ENCODE results near the gene SYNDIG1. TPM values are rescaled to one million over a fixed set of nuclear protein-coding genes. Genes with fewer than 3 reads are reported as not detected.

Gene SYNDIG1
- total RNA-seq, 1 donor from 2014 or later, result not detected

DNA sequence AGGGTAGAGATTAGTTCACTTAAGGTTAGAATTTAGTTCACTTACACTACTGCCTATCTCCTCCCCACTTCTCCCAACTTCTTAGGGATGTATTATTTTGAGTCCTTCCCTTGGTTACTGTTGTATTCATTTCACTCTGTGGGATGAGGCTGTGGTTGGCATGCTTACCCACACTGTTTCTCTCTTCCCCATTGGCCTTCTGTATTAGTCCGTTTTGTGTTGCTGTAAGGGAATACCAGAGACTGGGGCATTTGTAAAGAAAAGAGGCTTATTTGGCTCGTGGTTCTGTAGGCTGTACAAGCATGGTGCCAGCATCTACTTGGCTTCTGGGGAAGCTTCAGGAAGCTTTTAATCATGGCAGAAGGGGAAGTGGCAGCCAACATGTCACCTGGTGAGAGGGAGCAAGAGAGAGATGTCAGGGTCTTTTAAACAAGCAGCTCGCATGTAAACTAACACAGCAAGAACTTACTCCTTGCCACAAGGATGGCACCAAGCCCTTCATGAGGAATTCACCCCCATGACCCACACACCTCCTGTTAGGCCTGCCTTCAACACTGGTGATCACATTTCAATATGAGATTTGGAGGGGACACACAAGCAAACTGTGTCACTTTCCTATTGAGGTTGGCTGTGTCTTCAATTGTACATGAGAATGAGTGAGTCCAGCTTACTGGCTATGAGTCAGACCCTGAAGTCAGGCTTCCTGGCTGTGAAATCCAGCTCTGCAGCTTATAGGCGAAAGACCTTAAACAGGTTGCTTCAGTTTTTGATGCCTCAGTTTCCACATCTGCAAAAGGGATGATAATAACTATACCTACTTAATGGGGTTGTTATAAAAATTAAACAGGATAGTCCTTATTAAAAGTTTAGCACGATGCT lies 53.3 kb downstream of the SYNDIG1 start:
- no peak for DNase-seq (ENCODE audit: low read depth, low spot score)

DNA sequence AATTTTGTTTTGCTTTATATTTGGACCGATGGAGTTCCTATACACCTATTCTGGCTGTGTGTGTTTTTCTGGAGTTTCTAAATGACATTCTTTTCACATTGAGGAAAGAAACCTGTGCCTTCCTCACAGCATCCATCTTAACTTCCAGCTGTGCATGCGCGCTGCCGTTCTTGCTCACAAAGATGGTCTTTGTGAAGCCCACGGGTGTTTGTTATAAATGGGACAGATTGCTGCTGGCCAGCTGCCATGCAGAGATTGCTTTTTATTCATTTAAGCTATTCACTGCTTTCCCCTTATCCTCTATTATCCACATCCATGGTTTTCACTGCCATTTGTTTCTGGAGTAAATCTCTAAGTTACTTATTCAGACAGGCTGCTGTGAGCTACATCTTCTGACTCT lies 54.2 kb downstream of the SYNDIG1 start:
- no peak for DNase-seq (ENCODE audit: low read depth, low spot score)

DNA sequence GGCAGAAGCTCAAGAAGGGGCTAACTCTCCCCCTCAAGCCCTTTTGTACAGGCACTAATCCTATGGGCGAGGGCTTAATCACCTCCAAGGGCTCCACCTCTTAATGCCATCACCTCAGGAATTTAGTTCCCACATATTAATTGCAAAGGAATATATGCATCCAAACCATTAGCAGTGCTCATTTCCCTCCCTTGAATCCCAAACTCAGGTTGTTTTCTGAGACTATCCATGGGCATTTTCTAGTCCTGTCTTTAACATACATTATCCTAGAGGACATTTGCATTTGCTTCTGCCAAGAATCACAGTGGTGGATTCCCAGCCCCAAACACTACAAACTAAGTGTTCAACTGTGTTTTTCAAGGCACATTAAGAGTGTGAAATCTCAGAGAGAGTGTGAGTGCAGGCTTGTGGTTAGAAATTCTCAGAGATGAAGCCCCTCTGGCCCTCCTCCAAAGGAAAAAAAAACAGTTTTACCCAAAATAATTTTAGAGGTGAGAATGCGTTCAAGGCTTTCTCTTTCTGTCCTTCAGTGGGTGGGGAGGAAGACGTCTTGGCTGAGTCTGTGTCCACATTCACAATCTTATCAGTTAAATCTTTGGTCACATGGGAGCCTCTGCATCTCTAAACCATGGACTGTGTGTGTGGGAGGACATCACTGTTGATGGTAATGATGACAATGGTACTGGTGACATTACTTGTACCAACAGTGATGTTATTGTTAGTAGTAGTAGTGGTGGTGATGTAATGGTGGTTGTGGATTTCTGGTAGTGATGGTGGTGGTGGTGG lies 59.3 kb downstream of the SYNDIG1 start:
- DNase-seq (ENCODE audit: low read depth, low spot score), result no peak

DNA sequence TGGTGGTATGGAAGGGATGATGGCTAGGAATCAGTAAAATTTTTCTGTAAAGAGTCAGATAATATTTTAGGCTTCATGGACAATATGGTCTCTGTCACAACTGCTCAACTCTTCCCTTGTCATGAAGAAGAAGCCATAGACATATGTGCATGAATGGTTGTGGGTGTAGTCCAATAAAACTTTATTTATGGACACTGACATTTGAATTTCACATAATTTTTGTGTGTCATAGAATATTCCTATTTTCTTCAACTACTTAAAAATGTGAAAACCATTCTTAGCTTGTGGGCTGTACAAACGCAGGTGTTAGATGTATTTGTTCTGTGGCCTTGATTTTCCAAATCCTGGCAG lies 59.9 kb downstream of the SYNDIG1 start:
- no peak for DNase-seq (ENCODE audit: low read depth, low spot score)

DNA sequence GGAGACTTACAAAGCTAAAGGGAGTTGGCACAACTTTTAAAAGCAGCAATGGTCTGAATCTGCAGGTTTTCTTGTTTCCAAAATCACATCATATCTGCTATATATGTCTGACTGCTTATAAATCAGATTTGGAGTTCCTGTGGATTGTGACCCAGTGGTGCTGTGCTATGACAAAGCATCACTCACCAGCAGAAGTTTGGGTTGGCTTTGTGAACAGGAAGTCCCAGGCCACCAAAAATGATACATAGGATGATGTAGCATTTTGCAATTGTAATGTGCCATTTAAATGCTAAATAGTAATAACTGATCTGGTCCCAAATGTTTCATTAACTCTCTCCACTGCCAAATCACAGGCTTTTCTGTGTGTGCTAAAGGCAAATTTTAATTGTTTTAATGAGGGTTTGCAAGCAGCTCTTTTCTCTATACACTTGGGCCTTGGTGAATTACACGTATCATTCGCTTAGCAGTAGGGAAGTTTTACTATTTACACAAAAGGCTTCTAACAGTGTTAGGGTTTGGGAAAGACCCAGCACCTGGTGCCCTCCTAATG lies 60.8 kb downstream of the SYNDIG1 start:
- no peak for DNase-seq (ENCODE audit: low read depth, low spot score)

DNA sequence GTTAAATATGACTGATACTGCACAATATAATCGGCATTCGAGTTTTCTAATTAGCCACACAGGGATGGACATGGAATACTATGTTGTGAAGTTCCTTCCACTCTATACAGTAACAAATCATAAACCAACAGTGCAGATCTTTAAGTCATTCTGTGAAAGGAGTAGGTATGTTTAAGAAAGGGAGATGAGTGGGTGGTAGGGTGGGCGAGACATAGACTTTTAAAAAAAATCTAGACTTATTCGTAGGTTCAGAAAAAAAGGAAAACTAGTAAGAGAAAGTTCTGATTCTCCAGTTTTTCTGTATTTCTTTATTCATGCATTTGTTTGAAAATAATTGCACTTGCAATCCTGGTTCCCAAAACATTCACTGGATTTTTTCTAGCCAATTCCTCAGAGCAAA lies 61.8 kb downstream of the SYNDIG1 start:
- no peak for DNase-seq (ENCODE audit: low read depth, low spot score)

DNA sequence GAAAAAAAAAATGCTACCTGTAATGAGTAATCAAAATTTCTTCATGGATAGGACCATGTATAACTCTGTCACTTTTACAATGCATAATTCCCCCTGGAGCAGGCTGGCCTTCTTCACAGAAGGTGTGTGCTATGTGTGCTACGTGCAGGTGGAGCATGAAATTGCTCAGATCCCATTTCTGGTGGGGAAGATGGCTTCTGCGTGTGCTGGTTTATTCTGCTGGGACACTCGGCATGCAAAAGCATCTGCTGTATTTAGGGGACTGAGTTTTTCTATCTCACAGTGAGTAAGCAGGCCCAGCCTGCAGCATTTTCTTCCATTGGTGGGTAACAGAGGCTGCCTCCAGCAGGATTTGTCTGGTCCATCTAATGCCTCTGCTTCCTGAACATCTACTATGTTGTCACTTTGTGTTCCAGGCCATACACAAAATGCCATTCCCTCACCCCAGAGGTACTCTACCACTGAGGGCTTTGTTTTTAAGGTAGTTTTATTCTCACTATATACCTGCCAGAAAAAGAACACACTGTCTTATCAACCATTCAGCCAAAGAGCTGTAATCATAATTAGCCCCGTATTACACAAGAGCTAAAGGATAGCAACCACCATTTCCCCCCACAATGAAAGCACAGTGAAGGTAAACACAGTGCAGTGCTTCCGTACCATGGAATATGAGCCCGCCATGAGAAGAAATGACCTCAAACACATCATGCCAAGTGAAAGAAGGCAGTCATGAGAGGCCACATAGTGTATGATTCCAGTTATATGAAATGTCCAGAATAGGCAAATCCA lies 62.4 kb downstream of the SYNDIG1 start:
- no peak for DNase-seq (ENCODE audit: low read depth, low spot score)

DNA sequence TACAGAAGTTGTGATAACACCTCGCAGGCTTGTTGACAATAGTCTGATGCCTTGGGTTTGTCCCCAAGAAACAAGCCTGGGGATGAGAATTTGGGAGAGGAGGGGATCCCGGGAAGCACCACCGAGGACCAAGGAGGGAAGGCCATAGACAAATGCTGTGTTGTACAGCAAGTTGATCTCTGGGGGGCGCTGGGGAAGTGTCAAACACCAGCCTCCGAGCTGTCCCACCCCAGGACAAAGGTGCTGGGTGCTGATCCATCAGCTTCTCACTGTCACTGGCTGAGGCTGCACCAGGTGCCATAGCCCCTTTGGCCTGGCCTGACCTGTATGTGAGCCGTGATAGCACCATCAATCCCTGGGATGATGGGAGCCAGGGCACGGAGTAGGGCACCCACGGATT lies 64.0 kb downstream of the SYNDIG1 start:
- no peak for DNase-seq (ENCODE audit: low read depth, low spot score)

DNA sequence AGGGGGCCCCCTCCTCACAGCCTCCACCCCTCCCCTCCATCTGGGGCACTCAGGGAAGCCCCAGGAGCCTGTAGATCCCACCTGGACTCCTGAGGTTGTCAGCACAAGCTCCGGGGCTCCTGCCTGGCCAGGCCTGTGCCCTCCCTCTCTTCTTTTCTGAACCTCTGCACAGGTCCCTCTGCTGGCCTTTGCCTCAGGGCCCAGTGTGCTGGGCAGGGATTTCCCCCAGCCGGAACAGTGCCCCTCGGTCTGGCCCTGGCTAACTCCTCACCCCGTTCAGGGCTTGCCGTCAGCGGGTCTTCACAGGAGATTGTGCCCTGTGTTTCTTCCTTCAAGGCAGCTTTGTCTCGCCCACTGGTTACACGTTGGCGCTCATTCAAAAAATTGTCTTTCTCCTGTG lies 64.9 kb downstream of the SYNDIG1 start:
- no peak for DNase-seq (ENCODE audit: low read depth, low spot score)

GRCh38 chr20:24535941-24536730 lies 66.7 kb downstream of the SYNDIG1 start:
- no peak for DNase-seq (ENCODE audit: low read depth, low spot score)

- DNase-seq (ENCODE audit: low read depth, low spot score), result no peak
Measured at GRCh38 chr20:24537210-24537609, 67.8 kb downstream of the SYNDIG1 start.

DNA sequence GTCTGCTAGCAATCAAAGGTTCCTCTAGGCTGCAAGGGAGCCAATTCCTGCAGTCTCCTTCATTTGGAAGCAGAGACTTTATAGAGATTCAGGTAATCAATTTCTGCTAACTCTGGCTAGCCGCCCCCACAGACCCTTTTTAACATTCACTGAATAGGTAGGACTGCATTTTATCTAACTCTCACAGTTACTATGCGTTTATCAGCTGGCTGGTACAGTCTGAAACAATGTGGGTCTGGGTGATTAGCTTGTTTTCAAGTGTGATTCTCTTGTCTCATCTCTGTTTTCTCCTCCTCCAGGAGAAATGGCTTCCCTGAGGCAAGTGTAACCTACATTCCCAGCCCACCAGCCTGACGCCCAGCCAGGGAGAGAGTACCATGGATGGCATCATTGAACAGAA lies 73.3 kb downstream of the SYNDIG1 start:
- DNase-seq (ENCODE audit: low read depth, low spot score), result no peak

DNA sequence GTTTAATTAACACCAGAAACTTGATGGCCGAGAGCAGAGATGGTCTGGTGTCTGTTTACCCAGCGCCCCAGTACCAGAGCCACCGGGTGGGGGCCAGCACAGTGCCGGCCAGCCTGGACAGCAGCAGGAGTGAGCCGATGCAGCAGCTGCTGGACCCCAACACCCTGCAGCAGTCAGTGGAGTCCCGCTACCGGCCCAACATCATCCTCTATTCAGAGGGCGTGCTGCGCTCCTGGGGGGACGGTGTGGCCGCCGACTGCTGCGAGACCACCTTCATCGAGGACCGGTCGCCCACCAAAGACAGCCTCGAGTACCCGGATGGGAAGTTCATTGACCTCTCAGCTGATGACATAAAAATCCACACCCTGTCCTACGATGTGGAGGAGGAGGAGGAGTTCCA lies 73.7 kb downstream of the SYNDIG1 start:
- no peak for DNase-seq (ENCODE audit: low read depth, low spot score)

DNA sequence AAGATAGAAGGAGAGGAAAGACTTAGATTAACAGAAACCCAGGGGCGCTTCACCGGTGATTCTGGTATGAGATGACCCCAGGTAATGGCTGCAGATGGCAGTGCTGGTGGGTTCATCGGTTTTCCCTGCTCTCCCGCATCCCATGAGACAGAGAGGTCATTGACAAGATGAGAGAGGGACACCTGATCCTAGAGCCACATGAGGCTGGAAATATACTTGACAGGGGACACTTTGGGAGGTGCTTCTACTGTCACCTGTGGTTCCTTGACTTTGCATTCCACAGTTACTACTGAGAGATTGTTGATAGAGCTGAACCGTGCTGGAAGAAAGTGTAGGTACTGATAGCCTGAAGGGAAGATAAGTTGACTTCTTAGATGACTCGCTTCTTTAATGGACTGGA lies 74.3 kb downstream of the SYNDIG1 start:
- DNase-seq (ENCODE audit: low read depth, low spot score), result no peak

- DNase-seq (ENCODE audit: low read depth, low spot score), result no peak
Measured at GRCh38 chr20:24544371-24544770, 74.9 kb downstream of the SYNDIG1 start.

- DNase-seq (ENCODE audit: low read depth, low spot score), result no peak
Measured at GRCh38 chr20:24545168-24545567, 75.7 kb downstream of the SYNDIG1 start.

- no peak for DNase-seq (ENCODE audit: low read depth, low spot score)
Measured at GRCh38 chr20:24546232-24546892, 76.9 kb downstream of the SYNDIG1 start.

GRCh38 chr20:24547967-24548366 lies 78.5 kb downstream of the SYNDIG1 start:
- no peak for DNase-seq (ENCODE audit: low read depth, low spot score)

- no peak for DNase-seq (ENCODE audit: low read depth, low spot score)
Measured at GRCh38 chr20:24559114-24559732, 89.8 kb downstream of the SYNDIG1 start.
